ENCODE results near the gene MAP2K5.
"Not testable (repeated sequence)": the region's sequence is repeated elsewhere in the genome, so short reads cannot be mapped to it uniquely, and the experiment has no call there.

MAP2K5 gene

GRCh38 chr15:67605871-67606270, 63.4 kb downstream of the MAP2K5 start:
- no peak for DNase-seq

- DNase-seq, result no peak
Measured at GRCh38 chr15:67606742-67607141, 64.2 kb downstream of the MAP2K5 start.

- no peak for DNase-seq
Measured at GRCh38 chr15:67607329-67607728, 64.8 kb downstream of the MAP2K5 start.

- DNase-seq, result no peak
Measured at GRCh38 chr15:67607959-67608637, 65.6 kb downstream of the MAP2K5 start.

GRCh38 chr15:67608638-67608959, 66.1 kb downstream of the MAP2K5 start:
- DNase-seq, result no peak

- no peak for DNase-seq
Measured at GRCh38 chr15:67611370-67612369, 69.2 kb downstream of the MAP2K5 start.

GRCh38 chr15:67613211-67613610, 70.7 kb downstream of the MAP2K5 start:
- DNase-seq, result no peak

- no peak for DNase-seq
Measured at GRCh38 chr15:67613708-67614107, 71.2 kb downstream of the MAP2K5 start.

GRCh38 chr15:67615131-67615534, 72.6 kb downstream of the MAP2K5 start:
- not testable (repeated sequence) for DNase-seq

- DNase-seq, result no peak
Measured at GRCh38 chr15:67618297-67618696, 75.8 kb downstream of the MAP2K5 start.

GRCh38 chr15:67622110-67622509, 79.6 kb downstream of the MAP2K5 start:
- DNase-seq, result no peak

- no peak for DNase-seq
Measured at GRCh38 chr15:67632261-67632660, 89.8 kb downstream of the MAP2K5 start.

- not testable (repeated sequence) for DNase-seq
Measured at GRCh38 chr15:67635950-67636349, 93.4 kb downstream of the MAP2K5 start.

- no peak for DNase-seq
Measured at GRCh38 chr15:67639591-67639990, 97.1 kb downstream of the MAP2K5 start.

- DNase-seq, result no peak
Measured at GRCh38 chr15:67641453-67641852, 99.0 kb downstream of the MAP2K5 start.

- no peak for DNase-seq
Measured at GRCh38 chr15:67646847-67647246, 104.3 kb downstream of the MAP2K5 start.

- no peak for DNase-seq
Measured at GRCh38 chr15:67652586-67652985, 110.1 kb downstream of the MAP2K5 start.

GRCh38 chr15:67660446-67660845, 117.9 kb downstream of the MAP2K5 start:
- DNase-seq, result no peak

GRCh38 chr15:67660874-67661606, 118.5 kb downstream of the MAP2K5 start:
- no peak for DNase-seq

- no peak for DNase-seq
Measured at GRCh38 chr15:67670647-67671305, 128.3 kb downstream of the MAP2K5 start.

GRCh38 chr15:67672834-67673233, 130.3 kb downstream of the MAP2K5 start:
- DNase-seq, result not testable (repeated sequence)

GRCh38 chr15:67674983-67675382, 132.5 kb downstream of the MAP2K5 start:
- DNase-seq, result no peak

GRCh38 chr15:67678089-67678488, 135.6 kb downstream of the MAP2K5 start:
- no peak for DNase-seq

All from CD4-positive, alpha-beta T cell treated with Interleukin-17A for 4 hours (primary cell).